H1 (cell line): ENCODE data around the gene CACNG7. TPM values are rescaled to one million over a fixed set of nuclear protein-coding genes. Genes with fewer than 3 reads are reported as not detected.

Source experiments
- ATF2 ChIP-seq: IDR thresholded peaks from 2 replicates; pipeline ENCODE4 v1.6.1; 2012; ENCODE audit warnings: low read length, inconsistent platforms
- ATF3 ChIP-seq: IDR thresholded peaks from 2 replicates; pipeline ENCODE4 v1.6.1; 2011; ENCODE audit warnings: low read depth, mild to moderate bottlenecking, low read length; ENCODE audit not compliant: insufficient read depth
- BACH1 ChIP-seq: IDR thresholded peaks from 2 replicates; pipeline ENCODE4 v1.6.1; 2012; ENCODE audit warnings: low read length, improper control_type of control experiment
- BCL11A ChIP-seq, 2 experiments: IDR thresholded peaks; one replicate each; pipeline ENCODE4 v1.6.1; 2011; ENCODE audit warnings: low read depth in 2 of 2, low read length in 2 of 2, mild to moderate bottlenecking in 2 of 2
- HDAC6 ChIP-seq: IDR thresholded peaks from one replicate; pipeline ENCODE4 v1.7.1; 2012; ENCODE audit warnings: low read depth, mild to moderate bottlenecking, inconsistent platforms, low read length, moderate library complexity
- PHF8 ChIP-seq: fragments of 200-600 bp; sonication (generic); conservative IDR thresholded peaks from 2 replicates; pipeline ENCODE4 v1.7.1; 2012; ENCODE audit warnings: low read depth, mild to moderate bottlenecking, inconsistent platforms, low read length, moderate library complexity
- RAD21 ChIP-seq, 2 experiments: IDR thresholded peaks in 1 of 2; conservative IDR thresholded peaks in 1 of 2; 2 replicates each; pipeline ENCODE4 v1.6.1; 2011; ENCODE audit warnings: low read depth in 2 of 2, low read length in 2 of 2, improper control_type of control experiment in 1 of 2, inconsistent platforms in 1 of 2, mild to moderate bottlenecking in 1 of 2, moderate library complexity in 1 of 2
- SP1 ChIP-seq: IDR thresholded peaks from 2 replicates; pipeline ENCODE4 v1.6.1; 2011; ENCODE audit warnings: low read depth, low read length
- SP2 ChIP-seq: IDR thresholded peaks from 2 replicates; pipeline ENCODE4 v1.6.1; 2012; ENCODE audit warnings: mild to moderate bottlenecking, low read length, inconsistent platforms
- TAF1 ChIP-seq: IDR thresholded peaks from 2 replicates; pipeline ENCODE4 v1.6.1; 2011; ENCODE audit warnings: mild to moderate bottlenecking, low read depth, low read length
- TBP ChIP-seq: IDR thresholded peaks from 2 replicates; pipeline ENCODE4 v1.6.1; 2011; ENCODE audit warnings: low read depth, low read length, improper control_type of control experiment
- YY1 ChIP-seq: IDR thresholded peaks from 2 replicates; pipeline ENCODE4 v1.6.1; 2011; ENCODE audit warnings: low read depth, mild to moderate bottlenecking, low read length
- polyA plus RNA-seq, 7 experiments: library from polyadenylated mRNA; depleted of rRNA in 3 of 7; stranded (reverse) in 5 of 7; unstranded in 2 of 7; fragments of >200 nt in 5 of 7; fragments of 200-250 nt in 2 of 7; gene quantifications; 1 replicate in 5 of 7; 2 replicates in 1 of 7; 4 replicates in 1 of 7; pipeline versions ENCODE4 v1.2.1 to v1.2.3, GENCODE V29; 2011 to 2013; ENCODE audit warnings: missing spikeins in 2 of 7, mixed read lengths in 2 of 7
- total RNA-seq: library from RNA; stranded (reverse); fragmentation: NEBNext Ultra II Directional; extraction: Animal tissue kit (Norgen Biotek cat#: 25700); gene quantifications from 2 replicates; pipeline ENCODE4 v1.2.1, GENCODE V29; 2021

The CACNG7 gene
- total and polyA plus RNA-seq, 2 of the 8 experiments (the other 6 are each of a cell fraction or from before 2014, with no cell fraction given) = 28.9 to 69.8 TPM

- TF ChIP-seq TBP = no peak; the same call in 1 of the 2 replicates
- TF ChIP-seq YY1 = no peak
- TF ChIP-seq RAD21 (IDR thresholded peaks at IDR 0.05 in 1 of 2, conservative IDR thresholded peaks at IDR 0.05 in 1 of 2; ENCODE audit: low read depth in 2 of 2, low read length in 2 of 2) = no peak
- TF ChIP-seq PHF8 = 0 out of 2 replicates have a peak, but pooled peaks have one; percentile 19
- TF ChIP-seq ATF3 = no peak
- TF ChIP-seq TAF1 = no peak
- peak; percentile 94 for TF ChIP-seq ATF2
- no peak for TF ChIP-seq HDAC6
- peak; percentile 53; the same call in 1 of the 2 replicates for TF ChIP-seq SP1
- no peak for TF ChIP-seq BCL11A (IDR thresholded peaks at IDR 0.05; ENCODE audit: low read depth in 2 of 2, low read length in 2 of 2)
- TF ChIP-seq SP2 = no peak
- TF ChIP-seq BACH1 = no peak
Observed at GRCh38 chr19:53980539-53981375, 71.7 kb downstream of the CACNG7 start (continued).
